Karpas-422 (cell line): ENCODE data around the gene ARFGAP3. TPM values are rescaled to one million over a fixed set of nuclear protein-coding genes. Genes with fewer than 3 reads are reported as not detected.
"Not testable (repeated sequence)": the region's sequence is repeated elsewhere in the genome, so short reads cannot be mapped to it uniquely, and the experiment has no call there.

ENCODE experiments used
- DNase-seq: peaks from one replicate; pipeline ENCODE4 v3.0.0-alpha.2; 2015
- H2AFZ ChIP-seq: fragments of 200-600 bp; sonication (generic); 2 replicates; pipeline ENCODE4 v1.6.1; 2014; ENCODE audit warnings: antibody characterized with exemption, low read length, mixed read lengths
- H3K27ac ChIP-seq: fragments of 200-600 bp; sonication (generic); 2 replicates; pipeline ENCODE4 v1.5.1; 2014; ENCODE audit warnings: mild to moderate bottlenecking, low read length, moderate library complexity
- H3K27me3 ChIP-seq: fragments of 200-600 bp; sonication (generic); 2 replicates; pipeline ENCODE4 v1.6.1; 2014; ENCODE audit warnings: low read length, mixed read lengths
- H3K36me3 ChIP-seq: fragments of 200-600 bp; sonication (generic); 2 replicates; pipeline ENCODE4 v1.6.1; 2014; ENCODE audit warnings: low read length, mixed read lengths; ENCODE audit not compliant: insufficient read depth
- H3K4me1 ChIP-seq: fragments of 200-600 bp; sonication (generic); 2 replicates; pipeline ENCODE4 v1.6.1; 2014; ENCODE audit warnings: mild to moderate bottlenecking, low read length, mixed read lengths
- H3K4me2 ChIP-seq: fragments of 200-600 bp; sonication (generic); 2 replicates; pipeline ENCODE4 v1.6.1; 2014; ENCODE audit warnings: low read length, low read depth, mild to moderate bottlenecking; ENCODE audit not compliant: poor library complexity, severe bottlenecking
- H3K4me3 ChIP-seq: fragments of 200-600 bp; sonication (generic); 2 replicates; pipeline ENCODE4 v1.5.1; 2014; ENCODE audit warnings: mild to moderate bottlenecking, antibody characterized with exemption, low read length, mixed read lengths
- H3K79me2 ChIP-seq: fragments of 200-600 bp; sonication (generic); 2 replicates; pipeline ENCODE4 v1.6.1; 2014; ENCODE audit warnings: mild to moderate bottlenecking, low read length, mixed read lengths
- H3K9ac ChIP-seq: fragments of 200-600 bp; sonication (generic); 2 replicates; pipeline ENCODE4 v1.6.0; 2014; ENCODE audit warnings: low read length
- H3K9me2 ChIP-seq: fragments of 200-600 bp; sonication (generic), shearing (Covaris generic); replicated peaks from 2 replicates; pipeline ENCODE4 v1.6.0; 2014; ENCODE audit warnings: mild to moderate bottlenecking, low read length, moderate library complexity; ENCODE audit not compliant: insufficient read depth
- H3K9me3 ChIP-seq: fragments of 300-700, 200-600 bp; sonication (generic); 2 replicates; pipeline ENCODE4 v1.6.1; 2014; ENCODE audit warnings: low read length, mixed read lengths
- H4K20me1 ChIP-seq: fragments of 200-600 bp; sonication (generic); 2 replicates; pipeline ENCODE4 v1.6.1; 2014; ENCODE audit warnings: mild to moderate bottlenecking, antibody characterized with exemption, low read length, low read depth; ENCODE audit not compliant: insufficient read depth
- total RNA-seq: library from RNA; depleted of rRNA; stranded (reverse); fragments of >200 nt; shearing (Covaris generic); gene quantifications from 2 replicates; pipeline ENCODE4 v1.2.3, GENCODE V29; 2014; ENCODE audit warnings: low replicate concordance

The ARFGAP3 gene
- total RNA-seq, 1 experiment from 2014 or later: 26.1 TPM

GRCh38 chr22:42787357-42787736 lies 69.7 kb downstream of the ARFGAP3 start:
- Histone ChIP-seq H3K4me2 (no peak overlapping the region), H3K4me3 (no peak overlapping the region), H3K9me2 (no peaks in the 10 kb centered on the region), H4K20me1 (no peaks in the 10 kb centered on the region), H3K27ac (no peak overlapping the region), H2AFZ (no peak overlapping the region), H3K9ac (no peak overlapping the region), H3K36me3 (no peaks in the 10 kb centered on the region), H3K27me3 (no peaks in the 10 kb centered on the region), H3K79me2 (no peaks in the 10 kb centered on the region), H3K9me3 (no peaks in the 10 kb centered on the region), H3K4me1 (peaks cover 6% of the 10 kb centered on the region; the same call in 1 of the 2 replicates)
- DNase-seq: no peak

GRCh38 chr22:42786606-42787356 lies 70.3 kb downstream of the ARFGAP3 start:
- H3K9me3 ChIP-seq: no peaks in the 10 kb centered on the region
- H2AFZ ChIP-seq: no peak overlapping the region
- H3K27me3 ChIP-seq: no peaks in the 10 kb centered on the region
- no peaks in the 10 kb centered on the region for H4K20me1 ChIP-seq
- H3K79me2 ChIP-seq: no peaks in the 10 kb centered on the region
- H3K4me2 ChIP-seq: no peak overlapping the region
- no peak overlapping the region for H3K27ac ChIP-seq
- H3K4me1 ChIP-seq: peaks cover 6% of the 10 kb centered on the region; the same call in 1 of the 2 replicates
- no peak overlapping the region for H3K9ac ChIP-seq
- H3K4me3 ChIP-seq: no peak overlapping the region
- H3K36me3 ChIP-seq: no peaks in the 10 kb centered on the region
- no peak for DNase-seq
- H3K9me2 ChIP-seq: no peaks in the 10 kb centered on the region

GRCh38 chr22:42785706-42786499 lies 71.2 kb downstream of the ARFGAP3 start:
- H3K4me2 ChIP-seq: no peak overlapping the region
- no peaks in the 10 kb centered on the region for H3K9me2 ChIP-seq
- no peaks in the 10 kb centered on the region for H3K36me3 ChIP-seq
- no peak for DNase-seq
- no peak overlapping the region for H2AFZ ChIP-seq
- H3K9me3 ChIP-seq: no peaks in the 10 kb centered on the region
- no peaks in the 10 kb centered on the region for H3K27me3 ChIP-seq
- H3K27ac ChIP-seq: no peak overlapping the region
- H4K20me1 ChIP-seq: no peaks in the 10 kb centered on the region
- no peaks in the 10 kb centered on the region for H3K79me2 ChIP-seq
- H3K4me1 ChIP-seq: peaks cover 6% of the 10 kb centered on the region; the same call in 1 of the 2 replicates
- no peak overlapping the region for H3K9ac ChIP-seq
- no peak overlapping the region for H3K4me3 ChIP-seq

- not testable (repeated sequence) for H3K36me3 ChIP-seq, H3K4me2 ChIP-seq, H3K27ac ChIP-seq, H3K79me2 ChIP-seq, H3K4me3 ChIP-seq, H4K20me1 ChIP-seq, H3K9me3 ChIP-seq, H2AFZ ChIP-seq, DNase-seq, H3K4me1 ChIP-seq, H3K27me3 ChIP-seq, H3K9me2 ChIP-seq, H3K9ac ChIP-seq
These were observed 74.8 kb downstream of the ARFGAP3 start for GRCh38 chr22:42782306-42782705.

- Histone ChIP-seq H3K4me3 (no peak overlapping the region), H4K20me1 (no peaks in the 10 kb centered on the region), H3K9me3 (no peaks in the 10 kb centered on the region), H3K4me2 (no peak overlapping the region), H2AFZ (no peak overlapping the region), H3K79me2 (no peaks in the 10 kb centered on the region), H3K36me3 (no peaks in the 10 kb centered on the region), H3K27ac (no peak overlapping the region), H3K9ac (no peak overlapping the region), H3K9me2 (no peaks in the 10 kb centered on the region), H3K4me1 (no peaks in the 10 kb centered on the region; the same call in 1 of the 2 replicates), H3K27me3 (no peaks in the 10 kb centered on the region)
- peak; percentile 90 for DNase-seq
These were observed 77.0 kb downstream of the ARFGAP3 start for GRCh38 chr22:42780070-42780540.

- Histone ChIP-seq H3K4me1 (no peaks in the 10 kb centered on the region; the same call in 1 of the 2 replicates), H3K79me2 (no peaks in the 10 kb centered on the region)
These were observed 79.9 kb downstream of the ARFGAP3 start for GRCh38 chr22:42777126-42777525.

GRCh38 chr22:42773167-42773566 lies 83.9 kb downstream of the ARFGAP3 start:
- no peak overlapping the region for H3K4me3 ChIP-seq
- H3K4me1 ChIP-seq: peaks cover 11% of the 10 kb centered on the region
- 0 out of 2 replicates have a peak, but pooled peaks cover 5% of the 10 kb centered on the region for H4K20me1 ChIP-seq
- no peaks in the 10 kb centered on the region for H3K36me3 ChIP-seq
- no peak overlapping the region for H3K9ac ChIP-seq
- H3K9me3 ChIP-seq: no peaks in the 10 kb centered on the region
- H3K79me2 ChIP-seq: no peaks in the 10 kb centered on the region
- no peak for DNase-seq
- no peak overlapping the region for H3K4me2 ChIP-seq
- no peaks in the 10 kb centered on the region for H3K27me3 ChIP-seq
- no peak overlapping the region for H3K27ac ChIP-seq
- no peaks in the 10 kb centered on the region for H3K9me2 ChIP-seq
- H2AFZ ChIP-seq: no peak overlapping the region

More at GRCh38 chr22:42777126-42777525, 79.9 kb downstream of the ARFGAP3 start:
- Histone ChIP-seq H4K20me1 (no peaks in the 10 kb centered on the region), H3K36me3 (no peaks in the 10 kb centered on the region), H3K27ac (no peak overlapping the region), H3K4me3 (no peak overlapping the region), H3K4me2 (no peak overlapping the region), H3K27me3 (no peaks in the 10 kb centered on the region), H3K9me2 (no peaks in the 10 kb centered on the region), H3K9me3 (no peaks in the 10 kb centered on the region), H2AFZ (no peak overlapping the region), H3K9ac (no peak overlapping the region)
- DNase-seq: no peak

- Histone ChIP-seq H3K9ac (no peak overlapping the region), H3K4me2 (no peak overlapping the region), H4K20me1 (0 out of 2 replicates have a peak, but pooled peaks cover 5% of the 10 kb centered on the region)
These were observed 84.4 kb downstream of the ARFGAP3 start for GRCh38 chr22:42772647-42773046.

More at GRCh38 chr22:42772647-42773046, 84.4 kb downstream of the ARFGAP3 start:
- Histone ChIP-seq H3K79me2 (no peaks in the 10 kb centered on the region), H3K9me2 (no peaks in the 10 kb centered on the region), H3K9me3 (no peaks in the 10 kb centered on the region), H3K27ac (no peak overlapping the region), H3K4me3 (no peak overlapping the region), H3K36me3 (no peaks in the 10 kb centered on the region), H3K4me1 (peaks cover 11% of the 10 kb centered on the region), H3K27me3 (no peaks in the 10 kb centered on the region), H2AFZ (no peak overlapping the region)
- DNase-seq: no peak
